GM12873 (cell line): ENCODE results near the gene NUP133.

ENCODE experiments used
- TF ChIP-seq, protein P1 (sequence below): IDR thresholded peaks from 2 replicates; pipeline ENCODE4 v1.5.1; 2012; ENCODE audit warnings: low read depth, mild to moderate bottlenecking, moderate library complexity, low read length, control low read depth; ENCODE audit not compliant: insufficient read depth; ENCODE audit errors: missing control alignments

Gene NUP133

DNA sequence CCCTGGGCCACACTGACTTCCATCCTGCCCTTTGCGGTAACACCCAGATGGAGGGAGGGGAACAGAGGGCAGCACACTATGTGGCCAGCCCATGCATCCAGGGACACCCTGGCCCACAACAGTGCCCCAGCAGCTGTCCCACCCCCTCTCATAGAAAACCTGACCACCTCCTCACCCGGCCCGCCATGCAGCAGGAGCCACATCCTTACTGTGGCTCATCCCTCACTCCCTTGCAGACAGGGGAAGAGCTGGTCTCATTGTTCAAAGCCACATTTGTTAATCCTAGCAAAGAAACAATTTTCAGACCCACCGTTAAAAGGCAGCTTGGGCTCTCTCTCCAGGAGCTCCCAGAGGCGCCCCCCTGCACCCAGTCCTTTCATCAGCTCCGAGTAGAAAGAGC, 23.2 kb upstream of the NUP133 start:
- TF ChIP-seq, protein P1, sequence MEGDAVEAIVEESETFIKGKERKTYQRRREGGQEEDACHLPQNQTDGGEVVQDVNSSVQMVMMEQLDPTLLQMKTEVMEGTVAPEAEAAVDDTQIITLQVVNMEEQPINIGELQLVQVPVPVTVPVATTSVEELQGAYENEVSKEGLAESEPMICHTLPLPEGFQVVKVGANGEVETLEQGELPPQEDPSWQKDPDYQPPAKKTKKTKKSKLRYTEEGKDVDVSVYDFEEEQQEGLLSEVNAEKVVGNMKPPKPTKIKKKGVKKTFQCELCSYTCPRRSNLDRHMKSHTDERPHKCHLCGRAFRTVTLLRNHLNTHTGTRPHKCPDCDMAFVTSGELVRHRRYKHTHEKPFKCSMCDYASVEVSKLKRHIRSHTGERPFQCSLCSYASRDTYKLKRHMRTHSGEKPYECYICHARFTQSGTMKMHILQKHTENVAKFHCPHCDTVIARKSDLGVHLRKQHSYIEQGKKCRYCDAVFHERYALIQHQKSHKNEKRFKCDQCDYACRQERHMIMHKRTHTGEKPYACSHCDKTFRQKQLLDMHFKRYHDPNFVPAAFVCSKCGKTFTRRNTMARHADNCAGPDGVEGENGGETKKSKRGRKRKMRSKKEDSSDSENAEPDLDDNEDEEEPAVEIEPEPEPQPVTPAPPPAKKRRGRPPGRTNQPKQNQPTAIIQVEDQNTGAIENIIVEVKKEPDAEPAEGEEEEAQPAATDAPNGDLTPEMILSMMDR, result no peak

DNA sequence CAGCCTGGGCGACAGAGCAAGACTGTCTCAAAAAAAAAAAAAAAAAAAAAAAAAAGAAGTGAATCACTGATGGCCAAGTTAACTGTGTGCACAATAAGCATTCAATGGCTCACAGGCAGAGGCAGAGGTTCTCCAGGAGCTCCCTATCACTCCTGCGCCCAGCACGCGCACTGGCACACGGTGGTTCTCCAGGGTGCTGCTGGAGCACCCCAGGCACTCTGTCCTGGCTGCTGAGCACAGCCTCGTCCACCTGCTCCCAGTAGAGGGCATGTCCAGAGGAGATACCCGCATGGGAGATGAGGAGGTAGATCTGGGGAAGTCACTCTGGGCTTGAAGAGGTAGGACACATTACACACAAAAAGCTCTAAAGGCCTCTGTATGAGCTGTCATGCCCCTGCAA, 21.5 kb upstream of the NUP133 start:
- TF ChIP-seq, protein P1, result no peak

DNA sequence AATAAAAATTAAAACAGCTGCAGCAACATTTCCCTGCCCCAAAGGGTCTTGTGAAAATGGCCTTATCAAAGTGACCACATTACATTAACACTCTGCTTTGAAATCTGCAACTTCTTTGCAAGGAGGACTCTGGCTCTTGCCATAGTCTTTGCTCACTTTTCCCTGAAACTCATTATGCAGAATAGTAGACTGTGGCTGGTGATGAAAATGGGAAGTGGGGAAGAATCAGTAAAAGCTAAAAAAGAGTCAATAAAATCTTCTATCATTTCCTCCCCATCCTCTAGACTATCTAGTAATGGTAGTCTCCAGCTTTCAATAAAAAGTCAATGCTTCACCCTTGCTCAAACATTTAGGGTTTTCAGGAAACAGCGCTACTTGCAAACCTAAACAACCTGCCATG, 18.6 kb upstream of the NUP133 start:
- TF ChIP-seq, protein P1, result no peak

GRCh38 chr1:229523052-229523451, 14.9 kb upstream of the NUP133 start:
- TF ChIP-seq, protein P1, result no peak

DNA sequence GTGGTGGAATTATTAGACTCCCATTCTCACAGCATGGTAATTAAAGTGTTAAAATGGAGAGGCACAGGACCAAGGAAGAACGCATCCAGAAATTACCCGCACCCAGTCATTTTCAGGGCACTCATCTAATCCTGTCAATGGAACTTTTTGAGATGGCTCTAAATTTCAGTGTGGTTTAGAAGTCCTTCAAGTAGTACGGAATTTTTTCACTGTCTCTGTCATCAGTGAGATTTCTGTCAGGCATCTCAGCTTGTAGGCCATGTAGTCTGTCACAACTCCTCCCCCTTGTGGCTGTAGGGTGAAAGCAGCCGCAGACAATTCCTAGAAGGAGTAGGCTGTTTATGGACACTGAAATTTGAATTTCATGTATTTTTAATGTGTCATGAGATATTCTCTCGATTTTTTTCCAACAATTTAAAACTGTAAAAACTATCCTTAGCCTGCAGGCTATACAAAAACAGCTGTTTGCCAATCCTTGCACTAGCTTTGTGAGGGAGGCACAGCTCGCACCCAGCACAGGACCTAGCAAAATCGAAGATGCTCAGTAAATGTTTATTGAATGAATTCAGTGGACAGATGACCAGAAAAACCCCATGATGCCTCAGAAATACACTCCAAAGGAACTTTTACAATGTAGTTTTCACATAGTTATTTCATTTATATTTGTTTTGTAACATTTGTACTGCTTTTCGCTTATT, 6.6 kb upstream of the NUP133 start:
- TF ChIP-seq, protein P1, result peak; percentile 81

DNA sequence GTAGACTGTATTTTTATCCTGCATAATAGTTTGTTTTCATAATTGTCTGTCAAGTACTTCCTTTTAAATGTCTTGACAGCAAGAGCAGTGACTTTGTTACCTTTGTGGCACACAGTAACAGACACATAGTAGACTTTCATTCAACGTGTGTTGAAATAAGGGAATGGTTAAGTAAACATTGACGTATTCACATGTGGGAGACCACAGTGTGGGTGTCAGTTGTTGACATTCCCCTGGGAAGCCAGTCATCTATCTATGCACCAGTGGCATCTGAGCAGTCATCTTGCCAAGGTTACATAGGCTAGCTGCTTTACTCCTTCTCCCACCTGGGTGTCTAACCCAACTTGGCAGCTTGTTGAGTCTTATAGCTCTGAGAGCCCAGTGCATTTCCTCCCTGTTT, 1.4 kb upstream of the NUP133 start:
- TF ChIP-seq, protein P1, result no peak

DNA sequence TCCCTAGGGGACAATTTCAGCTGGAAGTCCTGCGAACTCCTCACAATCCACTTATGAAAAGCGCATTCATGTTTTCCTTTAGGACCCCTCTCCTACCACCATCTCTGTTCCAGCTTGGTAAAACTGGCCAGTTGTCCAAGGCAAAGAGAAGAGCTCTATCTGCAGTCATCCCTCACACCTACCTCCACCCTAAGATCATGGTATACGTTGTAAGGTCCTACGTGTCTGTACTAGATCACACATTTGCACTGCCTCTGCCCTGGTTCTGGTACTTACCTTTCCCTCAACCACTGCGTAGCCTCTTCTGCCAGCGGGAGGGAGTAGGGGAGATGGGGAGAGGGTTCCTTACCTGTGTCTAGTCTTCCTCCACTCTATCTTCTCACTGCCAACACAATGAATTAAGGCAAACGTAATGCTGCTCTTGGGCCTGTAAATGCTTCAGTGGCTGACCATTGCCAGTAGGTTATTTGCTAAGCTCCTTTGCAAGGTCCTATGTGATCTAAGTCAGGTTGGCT, 739 bp upstream of the NUP133 start:
- TF ChIP-seq, protein P1, result no peak

- TF ChIP-seq, protein P1, result no peak
Measured at GRCh38 chr1:229507502-229507901, 639 bp downstream of the NUP133 start.
